ENCODE measurements around the gene SPR. TPM values are rescaled to one million over a fixed set of nuclear protein-coding genes. Genes with fewer than 3 reads are reported as not detected.

The SPR gene
- total and polyA plus RNA-seq, 2 of the 13 experiments (the other 11 are each of a cell fraction or from before 2014, with no cell fraction given): 34.0 to 96.0 TPM

- TF ChIP-seq, protein P1, sequence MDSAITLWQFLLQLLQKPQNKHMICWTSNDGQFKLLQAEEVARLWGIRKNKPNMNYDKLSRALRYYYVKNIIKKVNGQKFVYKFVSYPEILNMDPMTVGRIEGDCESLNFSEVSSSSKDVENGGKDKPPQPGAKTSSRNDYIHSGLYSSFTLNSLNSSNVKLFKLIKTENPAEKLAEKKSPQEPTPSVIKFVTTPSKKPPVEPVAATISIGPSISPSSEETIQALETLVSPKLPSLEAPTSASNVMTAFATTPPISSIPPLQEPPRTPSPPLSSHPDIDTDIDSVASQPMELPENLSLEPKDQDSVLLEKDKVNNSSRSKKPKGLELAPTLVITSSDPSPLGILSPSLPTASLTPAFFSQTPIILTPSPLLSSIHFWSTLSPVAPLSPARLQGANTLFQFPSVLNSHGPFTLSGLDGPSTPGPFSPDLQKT (CRISPR knock-in tag; IDR thresholded peaks at IDR 0.05; ENCODE audit: borderline replicate concordance): peak; percentile 27; the same call in 1 of the 2 replicates
- TF ChIP-seq TCF12 (IDR thresholded peaks at IDR 0.05): no peak
- TF ChIP-seq TCF12 (CRISPR knock-in tag; IDR thresholded peaks at IDR 0.05): 0 out of 2 replicates have a peak, but pooled peaks have one; percentile 37
- TF ChIP-seq ZFX (CRISPR knock-in tag; IDR thresholded peaks at IDR 0.05; ENCODE audit: low read depth): peak; percentile 44; the same call in 1 of the 2 replicates
- TF ChIP-seq KAT7 (CRISPR knock-in tag; IDR thresholded peaks at IDR 0.05; ENCODE audit: borderline replicate concordance): 0 out of 2 replicates have a peak, but pooled peaks have one; percentile 42
- peak; percentile 16 for TF ChIP-seq ZNF574 (CRISPR knock-in tag; IDR thresholded peaks at IDR 0.05)
- TF ChIP-seq, protein P2, sequence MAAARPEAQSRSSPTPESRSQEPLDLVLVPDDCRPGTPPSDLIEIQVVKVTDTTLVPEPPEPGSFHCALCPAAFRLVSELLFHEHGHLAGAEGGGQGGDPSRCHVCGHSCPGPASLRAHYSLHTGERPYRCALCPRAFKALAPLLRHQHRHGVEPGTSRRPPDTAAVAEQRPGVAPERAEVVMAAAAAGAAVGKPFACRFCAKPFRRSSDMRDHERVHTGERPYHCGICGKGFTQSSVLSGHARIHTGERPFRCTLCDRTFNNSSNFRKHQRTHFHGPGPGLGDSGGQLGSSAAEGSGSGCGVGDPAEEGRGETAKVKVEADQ (CRISPR knock-in tag; IDR thresholded peaks at IDR 0.05; ENCODE audit: borderline replicate concordance): no peak
- no peak for TF ChIP-seq SMAD9 (CRISPR knock-in tag; IDR thresholded peaks at IDR 0.05)
- TF ChIP-seq ZNF264 (CRISPR knock-in tag; IDR thresholded peaks at IDR 0.05): 0 out of 2 replicates have a peak, but pooled peaks have one; percentile 16
- TF ChIP-seq, protein P3, sequence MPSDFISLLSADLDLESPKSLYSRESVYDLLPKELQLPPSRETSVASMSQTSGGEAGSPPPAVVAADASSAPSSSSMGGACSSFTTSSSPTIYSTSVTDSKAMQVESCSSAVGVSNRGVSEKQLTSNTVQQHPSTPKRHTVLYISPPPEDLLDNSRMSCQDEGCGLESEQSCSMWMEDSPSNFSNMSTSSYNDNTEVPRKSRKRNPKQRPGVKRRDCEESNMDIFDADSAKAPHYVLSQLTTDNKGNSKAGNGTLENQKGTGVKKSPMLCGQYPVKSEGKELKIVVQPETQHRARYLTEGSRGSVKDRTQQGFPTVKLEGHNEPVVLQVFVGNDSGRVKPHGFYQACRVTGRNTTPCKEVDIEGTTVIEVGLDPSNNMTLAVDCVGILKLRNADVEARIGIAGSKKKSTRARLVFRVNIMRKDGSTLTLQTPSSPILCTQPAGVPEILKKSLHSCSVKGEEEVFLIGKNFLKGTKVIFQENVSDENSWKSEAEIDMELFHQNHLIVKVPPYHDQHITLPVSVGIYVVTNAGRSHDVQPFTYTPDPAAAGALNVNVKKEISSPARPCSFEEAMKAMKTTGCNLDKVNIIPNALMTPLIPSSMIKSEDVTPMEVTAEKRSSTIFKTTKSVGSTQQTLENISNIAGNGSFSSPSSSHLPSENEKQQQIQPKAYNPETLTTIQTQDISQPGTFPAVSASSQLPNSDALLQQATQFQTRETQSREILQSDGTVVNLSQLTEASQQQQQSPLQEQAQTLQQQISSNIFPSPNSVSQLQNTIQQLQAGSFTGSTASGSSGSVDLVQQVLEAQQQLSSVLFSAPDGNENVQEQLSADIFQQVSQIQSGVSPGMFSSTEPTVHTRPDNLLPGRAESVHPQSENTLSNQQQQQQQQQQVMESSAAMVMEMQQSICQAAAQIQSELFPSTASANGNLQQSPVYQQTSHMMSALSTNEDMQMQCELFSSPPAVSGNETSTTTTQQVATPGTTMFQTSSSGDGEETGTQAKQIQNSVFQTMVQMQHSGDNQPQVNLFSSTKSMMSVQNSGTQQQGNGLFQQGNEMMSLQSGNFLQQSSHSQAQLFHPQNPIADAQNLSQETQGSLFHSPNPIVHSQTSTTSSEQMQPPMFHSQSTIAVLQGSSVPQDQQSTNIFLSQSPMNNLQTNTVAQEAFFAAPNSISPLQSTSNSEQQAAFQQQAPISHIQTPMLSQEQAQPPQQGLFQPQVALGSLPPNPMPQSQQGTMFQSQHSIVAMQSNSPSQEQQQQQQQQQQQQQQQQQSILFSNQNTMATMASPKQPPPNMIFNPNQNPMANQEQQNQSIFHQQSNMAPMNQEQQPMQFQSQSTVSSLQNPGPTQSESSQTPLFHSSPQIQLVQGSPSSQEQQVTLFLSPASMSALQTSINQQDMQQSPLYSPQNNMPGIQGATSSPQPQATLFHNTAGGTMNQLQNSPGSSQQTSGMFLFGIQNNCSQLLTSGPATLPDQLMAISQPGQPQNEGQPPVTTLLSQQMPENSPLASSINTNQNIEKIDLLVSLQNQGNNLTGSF (CRISPR knock-in tag; IDR thresholded peaks at IDR 0.05): peak; percentile 74; the same call in 1 of the 2 replicates
- peak; percentile 74; the same call in 1 of the 2 replicates for TF ChIP-seq ZNF670 (CRISPR knock-in tag; IDR thresholded peaks at IDR 0.05; ENCODE audit: borderline replicate concordance)
- TF ChIP-seq, protein P4, sequence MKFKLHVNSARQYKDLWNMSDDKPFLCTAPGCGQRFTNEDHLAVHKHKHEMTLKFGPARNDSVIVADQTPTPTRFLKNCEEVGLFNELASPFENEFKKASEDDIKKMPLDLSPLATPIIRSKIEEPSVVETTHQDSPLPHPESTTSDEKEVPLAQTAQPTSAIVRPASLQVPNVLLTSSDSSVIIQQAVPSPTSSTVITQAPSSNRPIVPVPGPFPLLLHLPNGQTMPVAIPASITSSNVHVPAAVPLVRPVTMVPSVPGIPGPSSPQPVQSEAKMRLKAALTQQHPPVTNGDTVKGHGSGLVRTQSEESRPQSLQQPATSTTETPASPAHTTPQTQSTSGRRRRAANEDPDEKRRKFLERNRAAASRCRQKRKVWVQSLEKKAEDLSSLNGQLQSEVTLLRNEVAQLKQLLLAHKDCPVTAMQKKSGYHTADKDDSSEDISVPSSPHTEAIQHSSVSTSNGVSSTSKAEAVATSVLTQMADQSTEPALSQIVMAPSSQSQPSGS (CRISPR knock-in tag; IDR thresholded peaks at IDR 0.05): no peak
- TF ChIP-seq EZH2 (conservative IDR thresholded peaks at IDR 0.05; ENCODE audit: low read depth, low read length): peak; percentile 57; the same call in 1 of the 2 replicates
- no peak for TF ChIP-seq ZNF260 (CRISPR knock-in tag; IDR thresholded peaks at IDR 0.05; ENCODE audit: borderline replicate concordance, low read depth)
- TF ChIP-seq ZNF777 (CRISPR knock-in tag; IDR thresholded peaks at IDR 0.05): peak; percentile 62
Observed at GRCh38 chr2:72917877-72918553, 30.8 kb downstream of the SPR start (continued).
